NCI-H69 (cell line): ENCODE results near the gene CDCA4.
A peak's percentile ranks its signal among the peaks of the same experiment; 100 is the strongest.

Source experiments
- DNase-seq: peaks from one replicate; lab custom pipeline; 2025; lab: John Stamatoyannopoulos, UW

CDCA4 gene

GRCh38 chr14:104989236-104989950 is 31.5 kb downstream of the CDCA4 start:
- no peak for DNase-seq

- DNase-seq = no peak
Measured at GRCh38 chr14:104986487-104987164, 34.3 kb downstream of the CDCA4 start.

GRCh38 chr14:104985675-104986486 is 35.0 kb downstream of the CDCA4 start, which contains the start of gene CLBA1:
CLBA1 (plus strand) TSS chr14:104985788; CDS start chr14:104986432, 644 bp downstream.
- peak; percentile 97 for DNase-seq

- no peak for DNase-seq
Measured at GRCh38 chr14:104984056-104984894, 36.6 kb downstream of the CDCA4 start.

GRCh38 chr14:104983231-104983721 is 37.6 kb downstream of the CDCA4 start:
- no peak for DNase-seq

- DNase-seq = no peak
Measured at GRCh38 chr14:104982548-104983230, 38.2 kb downstream of the CDCA4 start.

GRCh38 chr14:104981699-104982541 is 39.0 kb downstream of the CDCA4 start:
- DNase-seq = no peak

GRCh38 chr14:104980611-104981531 is 40.0 kb downstream of the CDCA4 start:
- no peak for DNase-seq

- DNase-seq = peak; percentile 43
Measured at GRCh38 chr14:104979758-104980610, 40.9 kb downstream of the CDCA4 start.

- peak; percentile 47 for DNase-seq
Measured at GRCh38 chr14:104978746-104979691, 41.9 kb downstream of the CDCA4 start.

GRCh38 chr14:104977681-104978653 is 42.9 kb downstream of the CDCA4 start, which contains the start of gene AHNAK2:
AHNAK2 (minus strand) TSS chr14:104978374; CDS start chr14:104978237, 137 bp downstream.
- DNase-seq = peak; percentile 93

GRCh38 chr14:104977008-104977680 is 43.7 kb downstream of the CDCA4 start:
- no peak for DNase-seq

- peak; percentile 89 for DNase-seq
Measured at GRCh38 chr14:104976198-104977007, 44.5 kb downstream of the CDCA4 start.
